GM13976 (cell line): ENCODE results near the gene LARP4.
"Not testable (repeated sequence)": the region's sequence is repeated elsewhere in the genome, so short reads cannot be mapped to it uniquely, and the experiment has no call there.

Experiments used
- DNase-seq: peaks from one replicate; pipeline ENCODE4 v3.0.0; 2012; ENCODE audit warnings: low spot score
- CTCF ChIP-seq: IDR thresholded peaks from 2 replicates; pipeline ENCODE4 v1.5.1; 2012; ENCODE audit warnings: borderline replicate concordance, mild to moderate bottlenecking; ENCODE audit not compliant: insufficient read depth; ENCODE audit errors: extremely low read depth, missing control alignments, control extremely low read depth
- in situ Hi-C: fragments of 300-500 bp; cut with MboI; formaldehyde crosslinking; loops from one replicate; pipeline ENCODE4 v1.12.0; 2022; ENCODE audit warnings: low sequenced_read_pairs, mixed read lengths, inconsistent platforms; ENCODE audit not compliant: unreplicated experiment

Gene LARP4

GRCh38 chr12:50517421-50518048, 116.8 kb downstream of the LARP4 start:
- peak; percentile 69 for DNase-seq
- in situ Hi-C loops: no loop called here
- no peak for TF ChIP-seq CTCF

- TF ChIP-seq CTCF: no peak
- no peak for DNase-seq
- in situ Hi-C loops: no loop called here
Measured at GRCh38 chr12:50518090-50518489, 117.4 kb downstream of the LARP4 start.

- TF ChIP-seq CTCF: no peak
- in situ Hi-C loops: no loop called here
- DNase-seq: no peak
Measured at GRCh38 chr12:50519353-50519752, 118.7 kb downstream of the LARP4 start.

GRCh38 chr12:50520416-50521207, 119.9 kb downstream of the LARP4 start:
- no peak for DNase-seq
- TF ChIP-seq CTCF: no peak
- in situ Hi-C loops: no loop called here

GRCh38 chr12:50521781-50522180, 121.1 kb downstream of the LARP4 start:
- in situ Hi-C loops, DNase-seq: not testable (repeated sequence)

- in situ Hi-C loops: no loop called here
- TF ChIP-seq CTCF: no peak
Measured at GRCh38 chr12:50523772-50524171, 123.1 kb downstream of the LARP4 start.

GRCh38 chr12:50524621-50525020, 123.9 kb downstream of the LARP4 start:
- no peak for DNase-seq
- TF ChIP-seq CTCF: no peak
- in situ Hi-C loops: no loop called here

More at GRCh38 chr12:50523772-50524171, 123.1 kb downstream of the LARP4 start:
- DNase-seq: no peak
